ENCODE results near the gene FGF14.

- no peak for TF ChIP-seq POLR2AphosphoS5 (IDR thresholded peaks at IDR 0.05; ENCODE audit: insufficient read depth, low read depth, low read length)
- no peak for TF ChIP-seq POLR2A (IDR thresholded peaks at IDR 0.05; ENCODE audit: low read depth, low read length)
- TF ChIP-seq CTCF (IDR thresholded peaks at IDR 0.05; ENCODE audit: extremely low read depth in 1 of 2, insufficient read depth in 1 of 2, low read depth in 1 of 2, low read length in 2 of 2), result no peak
- no peak for TF ChIP-seq MAX (IDR thresholded peaks at IDR 0.05; ENCODE audit: insufficient read depth, insufficient read length)
- TF ChIP-seq EZH2 (IDR thresholded peaks at IDR 0.05; ENCODE audit: borderline replicate concordance, low read depth, low read length, severe bottlenecking), result no peak
Measured at GRCh38 chr13:101846701-101847100, 555.1 kb downstream of the FGF14 start.
